ENCODE measurements around the gene EMSY.
"Not testable (repeated sequence)": the region's sequence is repeated elsewhere in the genome, so short reads cannot be mapped to it uniquely, and the experiment has no call there.

The EMSY gene

DNA sequence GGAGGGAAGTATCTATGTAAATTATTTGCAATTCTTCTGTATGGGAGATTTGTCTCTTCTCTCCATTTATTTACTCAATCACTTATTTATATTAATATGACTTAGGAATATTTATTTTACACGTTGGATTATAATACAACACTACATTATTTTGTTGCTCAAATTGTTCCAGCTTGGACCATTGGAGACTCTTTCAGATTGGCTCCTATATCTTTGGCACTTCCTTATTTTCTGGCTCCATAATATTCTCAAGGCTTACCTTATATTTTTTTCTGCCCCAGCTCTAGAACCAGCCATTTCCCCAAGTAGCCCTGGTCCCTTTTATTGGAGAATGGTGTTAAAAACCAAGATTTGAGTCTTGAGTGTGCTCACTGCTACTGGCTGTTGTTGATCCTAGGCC lies 123.8 kb downstream of the EMSY start:
- DNase-seq, result no peak

DNA sequence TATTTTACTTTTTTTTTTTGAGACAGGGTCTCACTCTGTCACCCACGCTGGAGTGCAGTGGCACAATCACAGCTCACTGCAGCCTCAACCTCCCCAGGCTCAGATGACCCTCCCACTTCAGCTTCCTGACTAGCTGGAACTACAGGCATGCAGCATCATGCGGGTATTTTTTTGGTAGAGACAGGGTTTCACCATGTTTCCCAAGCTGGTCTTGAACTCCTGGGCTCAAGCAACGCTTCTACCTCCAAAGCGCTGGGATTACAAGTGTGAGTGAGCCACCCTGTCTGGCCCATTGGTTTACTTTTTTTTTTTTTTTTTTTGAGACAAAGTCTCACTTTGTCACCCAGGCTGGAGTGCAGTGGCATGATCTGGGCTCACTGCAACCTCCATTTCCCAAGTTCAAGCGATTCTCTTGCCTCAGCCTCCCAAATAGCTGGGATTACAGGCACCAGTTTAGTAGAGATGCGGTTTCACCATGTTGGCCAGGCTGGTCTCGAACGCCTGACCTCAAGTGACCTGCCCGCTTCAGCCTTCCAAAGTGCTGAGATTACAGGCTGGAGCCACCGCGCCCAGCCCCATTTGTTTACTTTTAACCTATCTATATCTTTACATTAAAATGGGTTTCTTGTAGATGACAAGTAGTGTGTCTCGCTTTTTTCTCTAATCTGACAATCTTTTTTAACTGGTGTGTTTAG lies 127.5 kb downstream of the EMSY start:
- not testable (repeated sequence) for DNase-seq

DNA sequence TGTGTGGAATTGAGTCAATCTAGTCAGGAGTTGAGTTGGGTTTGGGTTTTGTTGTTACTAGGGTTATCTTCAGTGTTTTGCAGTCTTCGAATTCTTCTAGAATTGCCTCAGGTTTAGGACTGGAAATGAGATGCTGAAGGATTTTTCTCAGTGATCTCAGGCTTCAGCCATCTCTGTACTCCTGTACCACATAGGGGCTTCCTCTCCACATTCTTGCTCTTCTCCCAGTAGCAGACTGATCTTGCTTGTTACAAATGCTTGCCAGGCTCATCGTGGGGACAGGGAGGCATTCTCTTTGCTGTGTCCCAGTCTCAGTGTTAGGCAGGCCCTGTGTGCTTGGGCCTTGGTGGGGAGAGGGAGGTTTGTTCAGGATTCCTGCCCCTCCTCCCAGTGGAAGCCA lies 129.6 kb downstream of the EMSY start:
- no peak for DNase-seq

DNA sequence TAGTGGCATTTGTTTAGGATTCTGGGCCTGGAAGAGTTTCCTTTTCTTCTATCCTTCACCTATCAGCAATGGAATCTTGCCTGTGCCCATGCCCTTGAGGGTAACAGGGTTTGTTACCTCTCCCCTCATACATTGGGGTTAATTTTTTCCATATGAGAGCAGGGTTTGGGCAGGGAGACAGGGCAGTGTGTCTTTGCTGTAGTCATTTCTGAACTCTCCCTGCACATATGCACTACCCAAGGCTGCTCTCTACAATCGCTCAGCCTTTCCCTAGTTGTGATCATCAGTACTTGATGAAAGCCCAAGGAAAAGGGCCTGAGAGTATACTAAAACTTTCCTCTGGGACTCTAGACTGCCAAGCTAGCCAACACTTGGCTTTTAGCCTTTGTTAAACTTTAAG lies 130.1 kb downstream of the EMSY start:
- DNase-seq, result no peak

DNA sequence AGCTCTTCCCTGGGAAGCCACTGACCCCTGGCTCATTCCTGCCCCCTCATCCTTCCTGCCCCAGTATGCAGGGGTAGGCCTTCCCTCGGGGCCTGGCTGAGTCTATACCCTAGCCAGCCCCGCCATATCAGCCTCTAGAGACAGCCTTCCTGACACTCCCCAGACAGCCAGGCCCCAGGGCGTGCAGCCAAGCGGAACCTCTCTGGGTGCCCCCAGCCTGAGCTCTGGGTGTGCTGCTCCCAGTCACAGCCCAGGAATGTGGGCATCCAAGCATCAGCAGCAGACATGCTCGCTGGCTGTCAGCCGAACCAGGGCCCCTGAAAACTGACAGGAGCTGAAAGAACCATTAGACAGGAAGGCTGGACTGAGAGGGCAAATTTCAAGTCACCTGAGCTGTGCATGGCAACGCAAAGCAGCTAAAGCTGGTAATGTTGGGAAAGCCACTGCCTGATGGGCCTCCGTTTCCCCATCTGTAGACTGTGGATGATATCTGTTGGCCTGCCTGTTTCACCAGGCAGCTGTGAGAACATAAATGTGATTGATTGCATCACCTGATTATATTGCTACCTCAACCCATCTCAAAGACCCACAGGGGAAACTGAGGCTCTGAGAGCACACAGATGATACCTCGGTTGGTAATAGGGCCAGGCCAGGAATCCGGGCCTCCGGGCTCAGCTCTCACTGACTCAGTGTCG lies 132.6 kb downstream of the EMSY start:
- no peak for DNase-seq

DNA sequence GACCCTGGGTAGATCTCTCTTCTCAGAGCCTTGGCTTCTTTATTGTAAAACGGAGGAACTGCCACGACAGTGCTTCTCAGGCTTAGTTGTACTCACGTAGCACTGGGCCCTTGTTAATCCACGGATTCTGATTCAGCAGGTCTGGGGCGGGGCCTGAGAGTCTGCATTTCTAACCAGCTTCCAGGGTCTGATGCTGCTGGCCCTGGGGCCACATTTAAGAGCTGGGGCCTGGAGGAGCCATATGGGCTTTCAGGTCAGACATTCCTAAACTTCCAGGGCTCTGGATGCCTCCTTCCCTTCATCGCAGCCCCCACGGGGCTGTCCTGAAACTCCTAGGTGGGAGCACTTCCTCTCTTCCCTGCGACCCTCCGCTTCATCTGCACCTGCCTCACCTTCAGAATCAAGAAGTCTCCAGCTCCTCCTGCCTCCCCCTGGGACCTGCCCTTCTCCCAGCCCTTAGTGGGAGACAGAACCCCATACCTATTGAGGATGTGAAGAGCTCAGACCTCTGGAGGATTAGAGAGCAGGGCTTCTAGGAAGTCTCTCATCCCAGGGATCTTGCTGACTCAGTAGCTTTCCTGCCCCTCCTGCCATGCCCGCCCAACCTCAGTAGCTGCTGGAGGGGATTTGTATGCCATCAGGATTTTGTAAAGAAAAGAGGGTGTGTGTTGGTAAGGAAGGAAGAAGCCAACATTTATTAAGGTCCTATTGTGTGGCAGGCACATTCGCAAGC lies 133.3 kb downstream of the EMSY start:
- DNase-seq, result no peak

DNA sequence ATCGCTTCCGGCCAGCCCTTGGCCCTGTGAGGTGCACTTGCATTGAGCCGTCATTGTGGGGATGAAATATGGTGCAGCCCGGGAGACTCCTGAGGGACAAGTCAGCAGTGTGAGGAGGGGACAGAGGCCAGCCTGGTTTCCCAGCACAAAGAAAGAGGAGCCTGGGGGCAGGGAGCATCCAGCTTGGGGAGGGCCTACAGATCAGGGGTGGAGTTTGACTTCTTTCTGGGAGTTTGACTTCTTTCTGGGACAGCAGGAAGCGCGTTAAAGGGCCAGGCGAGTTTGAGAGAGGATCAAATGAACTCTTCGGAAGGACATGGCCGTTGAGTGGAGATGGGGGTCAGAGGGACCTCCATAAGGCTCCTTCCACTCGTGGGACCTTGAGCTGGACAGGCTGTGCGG lies 133.8 kb downstream of the EMSY start:
- no peak for DNase-seq

DNA sequence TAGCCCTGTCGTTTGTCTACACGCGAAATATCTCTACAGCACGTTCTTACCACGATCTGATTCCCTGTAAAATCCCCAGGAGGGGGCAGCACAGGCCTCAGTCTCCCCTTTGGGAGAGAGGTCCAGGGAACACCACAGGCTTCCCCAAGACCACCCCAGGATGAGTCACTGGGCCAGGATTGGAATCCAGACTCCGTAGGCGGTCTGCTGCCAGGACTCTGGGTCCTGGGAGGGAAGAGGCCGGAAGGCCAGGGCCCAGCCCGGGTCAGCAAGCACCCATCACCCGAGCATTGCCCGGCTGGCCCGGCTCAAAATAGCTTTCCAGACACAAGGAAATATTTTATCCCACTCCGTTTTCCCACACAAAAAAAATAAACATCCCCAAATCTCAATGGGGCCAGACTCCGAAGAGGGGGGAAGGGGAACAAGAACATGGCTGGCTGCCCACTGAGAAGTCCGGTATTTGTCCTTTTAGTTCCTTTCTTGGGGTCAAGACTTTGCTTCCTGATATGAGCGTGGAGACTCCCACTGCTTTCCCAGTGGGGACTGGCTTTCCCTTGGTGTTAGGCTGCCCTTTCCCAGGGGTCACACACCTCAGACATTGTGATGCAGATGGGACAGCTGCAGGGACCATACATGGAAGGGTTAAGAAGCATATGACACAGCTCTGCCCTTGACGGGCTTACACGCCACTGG lies 134.4 kb downstream of the EMSY start:
- no peak for DNase-seq

DNA sequence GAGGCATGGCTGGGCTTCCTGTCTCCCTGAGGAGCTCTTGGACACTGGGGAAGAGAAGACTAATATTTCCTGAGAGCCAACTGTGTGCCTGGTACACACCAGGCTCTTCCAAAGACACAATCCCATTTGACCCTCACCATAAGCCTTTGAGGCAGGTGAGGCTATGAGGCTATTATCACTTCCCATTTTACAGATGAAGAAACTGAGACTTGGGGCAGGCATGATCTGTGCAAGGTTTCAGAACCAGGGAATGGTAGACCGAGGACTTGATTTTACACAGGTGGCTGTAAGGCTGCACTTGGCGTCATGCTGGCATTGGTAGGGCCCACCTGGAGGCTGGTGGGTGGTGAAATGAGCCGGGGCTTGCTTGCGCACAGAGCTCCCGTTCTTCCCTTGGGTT lies 134.9 kb downstream of the EMSY start:
- no peak for DNase-seq

DNA sequence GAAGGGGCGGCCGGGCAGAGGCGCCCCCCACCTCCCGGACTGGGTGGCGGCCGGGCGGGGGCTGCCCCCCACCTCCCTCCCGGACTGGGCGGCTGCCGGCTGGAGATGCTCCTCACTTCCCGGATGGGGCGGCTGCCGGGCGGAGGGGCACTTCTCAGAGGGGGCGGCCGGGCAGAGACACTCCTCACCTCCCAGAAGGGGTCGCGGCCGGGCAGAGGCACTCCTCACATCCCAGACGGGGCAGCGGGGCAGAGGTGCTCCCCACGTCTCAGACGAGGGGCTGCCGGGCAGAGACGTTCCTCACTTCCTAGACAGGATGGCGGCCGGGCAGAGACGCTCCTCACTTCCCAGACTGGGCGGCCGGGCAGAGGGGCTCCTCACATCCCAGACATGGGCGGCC lies 137.7 kb downstream of the EMSY start:
- not testable (repeated sequence) for DNase-seq

DNA sequence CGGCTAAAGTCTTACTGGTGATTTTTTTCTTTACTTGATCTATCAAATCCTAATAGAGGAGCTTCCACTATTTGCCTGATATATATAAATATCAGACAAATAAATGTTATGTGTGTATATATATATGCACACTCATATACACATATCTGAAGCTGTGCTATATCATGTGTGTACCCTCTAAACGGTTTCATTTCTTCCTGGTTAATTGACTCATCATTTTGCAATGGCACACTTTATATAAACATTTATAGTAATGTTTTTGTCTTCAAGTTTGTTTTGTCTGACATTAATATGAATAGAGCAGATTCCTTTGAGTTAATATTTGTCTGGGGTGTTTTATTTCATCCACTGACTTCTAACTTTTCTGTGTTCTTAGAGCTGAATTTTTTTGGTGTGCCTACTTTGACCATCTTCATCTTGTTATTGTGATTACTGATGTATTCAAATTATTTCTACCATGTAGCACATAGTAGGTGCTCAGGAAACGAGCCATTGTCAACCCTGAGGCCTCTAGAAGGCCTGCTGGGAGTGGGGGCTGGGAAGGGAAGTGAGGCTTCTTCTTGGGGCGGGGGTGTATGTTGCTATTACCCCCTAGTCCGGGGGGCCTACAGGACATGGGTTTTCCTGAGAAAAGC lies 143.1 kb downstream of the EMSY start:
- no peak for DNase-seq

DNA sequence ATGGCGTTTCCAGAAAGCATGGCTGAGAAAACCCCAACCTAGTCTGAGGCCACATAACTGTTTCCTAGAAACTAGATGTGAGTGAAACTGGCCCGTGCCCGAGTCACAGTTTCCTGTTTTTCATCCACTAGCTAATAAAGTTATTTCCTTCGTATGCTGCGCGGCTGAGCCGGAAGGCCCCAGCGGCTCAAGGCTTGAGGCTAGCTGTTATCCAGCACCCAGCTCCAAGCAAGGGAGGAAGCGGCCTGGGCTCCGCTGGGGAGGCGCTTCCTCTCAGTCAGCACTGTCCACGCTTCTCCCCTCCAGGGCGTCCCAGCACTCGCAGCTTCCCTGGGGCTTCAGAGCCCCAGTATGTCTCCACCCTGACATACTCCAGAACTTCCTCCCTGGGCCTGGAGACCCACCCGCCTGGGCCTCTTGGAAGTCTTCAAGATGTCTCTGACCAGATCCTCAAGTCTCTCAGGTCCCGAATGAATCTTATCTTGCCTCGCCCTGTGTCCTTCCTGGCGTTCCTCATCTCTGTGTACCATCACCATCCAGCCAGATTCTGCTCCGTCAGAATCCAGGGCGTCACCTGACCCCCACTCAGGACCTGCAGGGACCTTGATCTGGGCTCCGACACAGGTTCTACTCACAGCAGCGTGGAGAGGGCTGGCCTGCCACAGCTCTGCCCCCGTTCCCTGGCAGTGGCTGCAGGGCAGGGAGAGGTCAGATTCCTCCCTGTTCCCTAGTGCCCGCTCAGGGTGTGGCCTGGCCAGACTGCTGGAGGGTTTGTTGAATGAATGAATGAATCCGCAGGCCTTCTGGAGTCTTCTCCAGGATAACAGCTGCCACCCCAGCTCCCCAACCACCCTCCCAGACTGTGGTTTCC lies 143.9 kb downstream of the EMSY start:
- DNase-seq, result peak; percentile 88 to 89

DNA sequence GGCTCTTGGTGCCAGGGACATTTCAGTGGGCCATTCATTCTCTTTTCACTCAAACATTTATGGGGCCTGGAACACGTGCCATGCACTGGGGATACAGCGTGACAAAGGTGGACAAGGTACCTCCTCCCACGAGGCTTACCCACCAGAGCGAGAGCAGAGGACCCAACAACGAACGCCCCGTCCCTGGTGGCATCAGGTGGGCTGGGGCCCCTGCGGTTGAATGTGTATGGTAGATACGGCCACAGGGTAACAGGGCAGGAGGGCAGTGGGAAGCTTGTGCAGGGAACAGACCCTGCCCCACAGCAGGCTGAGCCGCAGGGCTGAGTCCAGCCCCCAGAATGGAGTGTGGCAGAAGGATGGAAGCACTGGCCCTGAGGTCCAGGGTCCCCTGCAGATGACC lies 144.7 kb downstream of the EMSY start:
- no peak for DNase-seq

DNA sequence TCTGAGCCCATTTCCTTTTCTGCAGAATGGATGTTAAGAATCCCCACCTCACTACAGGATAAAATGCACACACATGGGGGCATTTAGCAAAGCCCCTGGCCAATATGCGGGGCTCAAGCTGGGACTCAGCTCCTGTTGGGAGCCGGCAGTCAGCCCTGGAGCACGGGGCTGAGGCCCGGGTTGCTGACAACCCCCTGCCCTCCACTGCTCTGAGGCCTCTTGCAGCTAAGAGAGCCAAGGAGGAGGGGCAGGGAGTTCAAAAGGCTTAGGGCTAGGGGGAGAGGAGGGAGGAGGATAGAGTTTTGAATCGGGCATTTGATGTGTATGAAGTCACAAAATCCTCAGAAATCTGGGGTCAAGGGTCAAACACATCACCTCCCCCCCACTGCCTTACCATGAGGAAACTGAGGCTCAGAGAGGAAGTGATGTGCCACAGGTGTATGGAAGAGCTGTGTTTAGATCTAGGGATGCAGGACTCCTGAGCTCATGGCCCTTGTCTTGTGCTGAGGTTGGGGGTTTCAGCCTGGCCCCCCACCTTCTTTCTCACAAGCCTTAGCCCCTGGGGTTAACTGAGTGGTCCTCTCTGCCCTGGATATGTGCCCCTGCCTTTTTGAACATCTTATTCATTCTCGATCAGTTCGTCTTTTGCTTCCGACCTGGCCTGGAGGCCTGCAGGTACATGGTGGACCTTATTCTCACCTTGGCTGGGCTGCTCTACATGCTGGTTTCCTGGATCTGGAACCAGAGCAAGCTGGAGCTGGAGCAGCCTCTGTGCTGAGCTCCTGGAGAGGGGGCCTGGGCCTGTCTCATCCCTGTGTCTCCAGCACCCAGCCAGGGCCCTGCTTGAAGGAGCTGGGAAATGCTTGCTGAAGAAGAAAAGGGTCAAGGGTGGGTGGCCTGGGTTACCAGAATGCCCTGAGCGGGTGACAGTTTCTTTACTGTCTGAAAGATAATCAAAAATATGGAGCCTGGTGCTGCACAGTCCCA lies 145.4 kb downstream of the EMSY start:
- DNase-seq, result no peak

DNA sequence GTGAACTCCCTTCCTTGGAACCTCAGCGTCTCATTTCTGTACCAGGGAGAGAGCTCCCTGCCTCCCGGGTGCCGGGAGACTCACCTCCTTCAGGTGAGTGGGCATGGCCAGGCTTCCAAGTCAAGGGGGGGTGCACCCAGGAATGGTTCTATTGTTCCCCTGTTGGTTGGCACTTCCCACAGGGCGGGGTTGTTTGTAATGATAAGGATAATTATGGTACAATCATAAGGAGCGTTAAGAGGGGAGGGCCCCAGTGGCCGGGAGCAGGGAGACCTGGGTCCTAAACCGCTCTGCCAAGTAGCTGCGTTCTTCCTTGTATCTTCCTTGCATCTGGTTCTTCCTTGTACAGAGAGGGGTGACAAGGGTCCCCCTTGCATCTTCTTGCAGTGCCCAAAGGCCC lies 146.6 kb downstream of the EMSY start:
- DNase-seq, result no peak

DNA sequence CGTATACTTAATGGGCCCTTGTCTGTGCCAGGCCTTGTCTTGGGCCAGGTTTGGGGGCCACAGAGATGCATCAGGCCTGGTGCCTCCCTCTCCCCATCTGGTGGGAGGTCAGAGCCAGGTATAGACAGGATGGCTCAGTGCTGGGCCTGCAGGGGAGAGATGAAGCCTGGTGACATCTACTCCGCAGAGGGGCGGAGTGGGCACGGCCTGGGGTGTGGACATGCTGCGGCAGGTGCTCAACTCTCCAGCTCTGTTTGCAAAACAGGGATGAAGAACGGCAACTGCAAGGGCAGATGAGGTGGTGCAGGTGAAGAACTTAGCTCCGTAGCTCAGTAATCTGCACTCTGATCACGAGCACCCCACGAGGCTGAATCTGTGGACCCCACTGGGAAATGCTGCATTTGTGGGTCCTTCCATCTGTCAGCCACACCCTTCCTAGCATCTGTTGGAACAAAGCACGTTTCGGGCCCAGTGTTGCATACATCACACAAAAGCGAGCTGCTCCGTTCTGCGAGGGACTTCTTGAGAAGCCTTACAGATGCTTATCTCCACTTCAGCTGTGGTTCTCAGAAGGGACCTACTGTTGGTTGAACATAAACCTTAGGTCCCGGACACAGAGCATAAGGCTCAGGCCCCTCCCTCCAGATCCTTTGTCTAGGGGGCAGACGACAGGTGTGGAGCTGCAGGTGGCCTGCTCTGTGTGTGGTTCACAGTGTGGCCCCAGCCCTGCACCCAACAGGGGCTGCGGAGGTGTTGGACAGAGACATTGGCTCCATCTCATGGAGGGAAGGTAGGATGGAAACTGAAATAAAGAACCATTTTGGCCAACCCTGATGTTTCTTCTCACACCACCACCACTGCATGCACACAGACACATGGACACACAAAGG lies 147.5 kb downstream of the EMSY start:
- DNase-seq, result no peak

DNA sequence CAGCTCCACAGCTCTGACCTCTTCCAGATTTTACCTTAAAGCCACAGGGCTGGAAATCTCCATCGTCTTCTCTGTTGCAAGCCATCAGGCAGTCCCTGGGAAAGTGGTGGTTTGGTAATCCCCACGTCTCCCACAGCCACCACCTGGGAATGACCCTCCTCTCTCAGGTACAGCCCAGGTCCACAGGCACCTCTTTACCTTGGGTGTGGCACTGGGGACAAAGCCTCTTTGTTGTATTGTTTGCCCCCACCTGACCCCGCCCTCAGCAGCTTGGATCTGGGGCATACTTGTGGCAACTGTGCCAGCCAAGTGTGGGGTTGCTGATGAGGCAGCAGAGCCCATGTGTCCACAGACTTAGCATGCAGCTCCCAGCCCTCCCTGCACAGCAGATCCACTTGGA lies 148.1 kb downstream of the EMSY start:
- DNase-seq, result no peak

DNA sequence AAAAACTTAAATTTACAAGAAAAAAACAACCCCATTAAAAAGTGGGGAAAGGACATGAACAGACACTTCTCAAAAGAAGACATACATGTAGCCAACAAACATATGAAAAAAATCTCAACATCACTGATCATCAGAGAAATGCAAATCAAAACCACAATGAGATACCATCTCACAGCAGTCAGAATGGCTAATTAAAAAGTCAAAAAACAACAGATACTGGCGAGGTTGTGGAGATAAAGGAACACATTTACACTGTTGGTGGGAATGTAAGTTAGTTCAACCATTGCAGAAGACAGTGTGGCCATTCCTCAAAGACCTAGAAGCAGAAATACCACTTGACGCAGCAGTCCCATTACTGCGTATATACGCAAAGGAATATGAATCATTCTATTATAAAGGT lies 150.3 kb downstream of the EMSY start:
- not testable (repeated sequence) for DNase-seq

DNA sequence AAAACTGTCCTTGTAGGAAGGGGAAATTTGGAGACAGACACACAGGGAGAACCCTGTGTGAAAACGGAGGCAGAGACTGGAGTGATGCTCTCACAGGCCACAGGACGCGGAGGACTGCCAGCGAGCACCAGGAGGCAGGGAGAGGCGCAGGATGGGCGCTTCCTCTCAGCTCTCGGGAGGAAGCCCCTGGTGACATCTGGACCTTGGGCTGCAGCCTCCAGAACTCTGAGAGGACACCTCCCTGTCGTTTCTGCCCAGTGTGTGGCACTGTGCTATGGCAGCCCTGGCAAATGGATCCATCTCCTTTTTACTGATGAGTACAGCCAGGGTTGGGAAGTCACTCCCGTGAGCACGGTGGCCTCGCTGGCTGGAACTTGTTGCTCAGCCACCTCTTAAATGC lies 151.8 kb downstream of the EMSY start:
- no peak for DNase-seq

All from inflammatory macrophage (primary cell).